ENCODE data around the gene ARHGEF18. TPM values are rescaled to one million over a fixed set of nuclear protein-coding genes. Genes with fewer than 3 reads are reported as not detected.
A peak's percentile ranks its signal among the peaks of the same experiment; 100 is the strongest.

Gene ARHGEF18
- total and polyA plus RNA-seq, 2 of the 13 experiments (the other 11 are each of a cell fraction or from before 2014, with no cell fraction given), result 4.2 to 17.5 TPM

DNA sequence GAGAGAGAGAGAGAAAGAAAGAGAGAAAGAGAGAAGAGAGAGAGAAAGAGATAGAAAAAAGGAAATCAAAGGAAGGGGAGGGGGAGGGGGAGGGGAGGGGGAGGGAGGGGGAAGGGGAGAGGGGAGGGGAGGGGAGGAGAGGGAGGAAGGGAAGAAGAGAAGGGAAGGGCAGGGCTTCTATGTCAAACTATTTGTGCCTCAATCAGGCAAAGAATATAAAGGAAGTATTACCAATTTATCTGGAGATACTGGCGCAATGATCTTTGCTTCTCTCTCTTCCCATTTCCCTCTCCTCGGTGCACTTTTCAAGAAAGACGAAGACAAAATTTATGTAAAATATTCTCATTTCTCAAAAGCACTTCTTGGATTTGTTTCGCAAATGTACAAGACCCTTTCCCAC lies 45.3 kb upstream of the ARHGEF18 start:
- Histone ChIP-seq H3K36me3 (replicated peaks in 1 of 2; ENCODE audit: control insufficient read depth in 1 of 2, insufficient read depth in 2 of 2, low read length in 2 of 2) (no peaks in the 10 kb centered on the region), H3K4me3 (replicated peaks in 1 of 3; ENCODE audit: insufficient read depth in 1 of 3, low read depth in 2 of 3, low read length in 3 of 3) (no peak overlapping the region), H3K27ac (ENCODE audit: extremely low read length, insufficient read depth, low read length) (no peak overlapping the region), H4K20me1 (ENCODE audit: insufficient read depth, low read length) (no peaks in the 10 kb centered on the region), H3K4me1 (ENCODE audit: insufficient read depth, low read length) (no peaks in the 10 kb centered on the region), H3K27me3 (ENCODE audit: control insufficient read depth in 1 of 2, insufficient read depth in 2 of 2, low read length in 2 of 2) (no peaks in the 10 kb centered on the region), H3K9ac (ENCODE audit: insufficient read depth, low read depth, low read length) (no peak overlapping the region), H2AFZ (ENCODE audit: low read length) (no peak overlapping the region), H3K9me3 (ENCODE audit: low read length) (no peaks in the 10 kb centered on the region), H3K4me2 (ENCODE audit: low read depth, low read length) (no peak overlapping the region), H3K79me2 (ENCODE audit: insufficient read depth, low read length) (no peaks in the 10 kb centered on the region)
- ChIA-PET POLR2A (no interaction called here), CTCF (ENCODE audit: low intra/inter-chr PET ratio, low total read pairs) (no interaction called here)
- intact Hi-C loops (cut with micrococcal nuclease; ENCODE audit: unreplicated experiment) (no loop called here), in situ Hi-C loops (cut with HindIII; ENCODE audit: extremely low pct_ligation_motif_present, low pct_unique_long_range_greater_than_20kb) (no loop called here)
- no peak for DNase-seq (ENCODE audit: low spot score)
- 71% methylated on average over 4 of the region's 4 CpGs for WGBS (ENCODE audit: low lambda C conversion rate)
- no TSS peak for BruUV-seq (replicated peaks)
- ATAC-seq, result no peak
- TF ChIP-seq HNRNPK (IDR thresholded peaks at IDR 0.05; ENCODE audit: low read depth, low read length, poor library complexity, severe bottlenecking), result peak; percentile 94
- TF ChIP-seq, protein P1, sequence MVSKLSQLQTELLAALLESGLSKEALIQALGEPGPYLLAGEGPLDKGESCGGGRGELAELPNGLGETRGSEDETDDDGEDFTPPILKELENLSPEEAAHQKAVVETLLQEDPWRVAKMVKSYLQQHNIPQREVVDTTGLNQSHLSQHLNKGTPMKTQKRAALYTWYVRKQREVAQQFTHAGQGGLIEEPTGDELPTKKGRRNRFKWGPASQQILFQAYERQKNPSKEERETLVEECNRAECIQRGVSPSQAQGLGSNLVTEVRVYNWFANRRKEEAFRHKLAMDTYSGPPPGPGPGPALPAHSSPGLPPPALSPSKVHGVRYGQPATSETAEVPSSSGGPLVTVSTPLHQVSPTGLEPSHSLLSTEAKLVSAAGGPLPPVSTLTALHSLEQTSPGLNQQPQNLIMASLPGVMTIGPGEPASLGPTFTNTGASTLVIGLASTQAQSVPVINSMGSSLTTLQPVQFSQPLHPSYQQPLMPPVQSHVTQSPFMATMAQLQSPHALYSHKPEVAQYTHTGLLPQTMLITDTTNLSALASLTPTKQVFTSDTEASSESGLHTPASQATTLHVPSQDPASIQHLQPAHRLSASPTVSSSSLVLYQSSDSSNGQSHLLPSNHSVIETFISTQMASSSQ (IDR thresholded peaks at IDR 0.05; ENCODE audit: low read depth), result no peak
- TF ChIP-seq, protein P1 (CRISPR knock-in tag; IDR thresholded peaks at IDR 0.05; ENCODE audit: borderline replicate concordance), result no peak
- 0 out of 2 replicates have a peak, but pooled peaks have one; percentile 73 for TF ChIP-seq PCBP1 (IDR thresholded peaks at IDR 0.05; ENCODE audit: borderline replicate concordance, low read depth, low read length)
- TF ChIP-seq PCBP2 (optimal IDR thresholded peaks at IDR 0.05; ENCODE audit: low read depth, low read length, poor library complexity, severe bottlenecking), result peak; percentile 56
- no peak for FAIRE-seq

Measured in HepG2 (cell line).